AG04450 (cell line): ENCODE results near the gene MMP11. TPM values are rescaled to one million over a fixed set of nuclear protein-coding genes. Genes with fewer than 3 reads are reported as not detected.

Experiments used
- CTCF ChIA-PET: fragments of 300-600, 350-600 bp; formaldehyde crosslinking; extraction: SDS; loops from one replicate; lab custom pipeline; 2022; ENCODE audit warnings: antibody characterized with exemption, inconsistent platforms; lab: Charles Lee
- POLR2A ChIA-PET: fragments of 350-600 bp; formaldehyde crosslinking; extraction: SDS; loops from one replicate; lab custom pipeline; 2021; ENCODE audit warnings: antibody characterized with exemption, inconsistent platforms; lab: Yijun Ruan, JAX
- DNase-seq: peaks from one replicate; pipeline ENCODE4 v3.0.0-alpha.2; 2011; ENCODE audit warnings: low read depth, low spot score
- H3K27ac ChIP-seq: one replicate; pipeline ENCODE4 v1.5.1; 2012; ENCODE audit warnings: low read depth, low read length, control low read depth
- H3K27me3 ChIP-seq: one replicate; pipeline ENCODE4 v1.6.0; 2012; ENCODE audit warnings: low read length; ENCODE audit not compliant: control insufficient read depth, insufficient read depth
- H3K4me3 ChIP-seq: 2 replicates; pipeline ENCODE4 v1.5.1; 2011; ENCODE audit warnings: mild to moderate bottlenecking, low read depth, low read length, control low read depth
- H3K9me3 ChIP-seq: 2 replicates; pipeline ENCODE4 v1.5.1; 2012; ENCODE audit warnings: low read length; ENCODE audit not compliant: control insufficient read depth, insufficient read depth
- CTCF ChIP-seq: IDR thresholded peaks from 2 replicates; pipeline ENCODE4 v1.5.1; 2011; ENCODE audit warnings: low read depth, low read length, control low read depth, inconsistent platforms
- polyA plus RNA-seq: library from polyadenylated mRNA; depleted of rRNA; stranded (reverse); fragments of >200 nt; gene quantifications from 2 replicates; pipeline ENCODE4 v1.2.3, GENCODE V29; 2011

The MMP11 gene
- polyA plus RNA-seq, 1 experiment, result 5.7 TPM

- ChIA-PET CTCF (interaction anchor here (0.5 to 3.6 kb wide), 3 partner anchors 15 to 23 kb away, joined by 3 to 14 read pairs (median 4); partner anchors contain the start of gene C22orf15), POLR2A (interaction anchor here (0.7 to 1.0 kb wide), 3 partner anchors 9 to 71 kb away, joined by 3 to 5 read pairs (median 3); no protein-coding TSS in a partner anchor)
- Histone ChIP-seq H3K27ac (peak overlapping the region; percentile 69), H3K4me3 (peak overlapping the region; percentile 43), H3K9me3 (no peaks in the 10 kb centered on the region), H3K27me3 (no peaks in the 10 kb centered on the region)
- DNase-seq, result no peak
- no peak for TF ChIP-seq CTCF
Observed at GRCh38 chr22:23786261-23786710, 13.6 kb downstream of the MMP11 start.

- POLR2A ChIA-PET, result interaction anchor here (0.6 to 1.0 kb wide), 3 partner anchors 9 to 49 kb away, joined by 3 to 5 read pairs (median 5); no protein-coding TSS in a partner anchor
- H3K27me3 ChIP-seq, result no peaks in the 10 kb centered on the region
- peak; percentile 67 for DNase-seq
- no peaks in the 10 kb centered on the region for H3K9me3 ChIP-seq
- TF ChIP-seq CTCF, result no peak
- H3K27ac ChIP-seq, result peak within 1 kb of the TSS; percentile 94
- CTCF ChIA-PET, result interaction anchor here (0.5 to 3.6 kb wide), 2 partner anchors 16 to 24 kb away, joined by 4 to 14 read pairs; partner anchors contain the start of gene C22orf15
- H3K4me3 ChIP-seq, result peak within 1 kb of the TSS; percentile 88
Observed at GRCh38 chr22:23786752-23787599, 14.3 kb downstream of the MMP11 start, which contains the start of gene SMARCB1. Gene SMARCB1, plus strand, starts transcription at chr22:23786966. Its CDS starts 204 bp downstream, at chr22:23787170.

GRCh38 chr22:23787600-23787896 is 14.9 kb downstream of the MMP11 start:
- ChIA-PET CTCF (interaction anchor here (3.6 kb wide), 1 partner anchor 16 kb away, joined by 14 read pairs; no protein-coding TSS in a partner anchor), POLR2A (interaction anchor here (1.0 kb wide), 1 partner anchor 10 kb away, joined by 5 read pairs; no protein-coding TSS in a partner anchor)
- Histone ChIP-seq H3K9me3 (no peaks in the 10 kb centered on the region), H3K4me3 (peak overlapping the region; percentile 88), H3K27ac (peak overlapping the region; percentile 31), H3K27me3 (no peaks in the 10 kb centered on the region)
- DNase-seq, result no peak
- TF ChIP-seq CTCF, result no peak

- Histone ChIP-seq H3K9me3 (no peaks in the 10 kb centered on the region), H3K27me3 (no peaks in the 10 kb centered on the region), H3K27ac (no peak overlapping the region), H3K4me3 (peak overlapping the region; percentile 88)
- TF ChIP-seq CTCF, result no peak
- no peak for DNase-seq
- CTCF ChIA-PET, result interaction anchor here (0.6 to 3.6 kb wide), 2 partner anchors 17 to 62 kb away, joined by 3 to 14 read pairs; no protein-coding TSS in a partner anchor
- POLR2A ChIA-PET, result no interaction called here
Observed at GRCh38 chr22:23787910-23788309, 15.3 kb downstream of the MMP11 start.
